ENCODE measurements around the gene QRICH2.
"Not testable (repeated sequence)": the region's sequence is repeated elsewhere in the genome, so short reads cannot be mapped to it uniquely, and the experiment has no call there.

Gene QRICH2

GRCh38 chr17:76247304-76247703, 60.8 kb downstream of the QRICH2 start:
- no peak overlapping the region for H2BK5ac ChIP-seq (ENCODE audit: low read length)
- H3K27me3 ChIP-seq (ENCODE audit: insufficient read depth, low read length, poor library complexity) = peaks cover 3% of the 10 kb centered on the region
- no peak overlapping the region for H3K9ac ChIP-seq (ENCODE audit: low read length)
- H3K4me3 ChIP-seq (ENCODE audit: low read length) = no peak overlapping the region
- no peak overlapping the region for H2BK15ac ChIP-seq (replicated peaks; ENCODE audit: low read depth)
- no peak overlapping the region for H3K4me2 ChIP-seq (ENCODE audit: low read length)
- no peak overlapping the region for H3K4ac ChIP-seq (ENCODE audit: low read depth, low read length)
- no peak overlapping the region for H3K23ac ChIP-seq (ENCODE audit: low read length)
- no peak overlapping the region for H4K8ac ChIP-seq (ENCODE audit: low read depth, low read length)
- no peak overlapping the region for H3K56ac ChIP-seq (ENCODE audit: low read length)
- H3K18ac ChIP-seq (ENCODE audit: low read length) = no peak overlapping the region
- no peaks in the 10 kb centered on the region for H3K36me3 ChIP-seq (ENCODE audit: control insufficient read depth, insufficient read depth, low read length)
- no peaks in the 10 kb centered on the region for H3K79me2 ChIP-seq (ENCODE audit: control insufficient read depth, insufficient read depth, low read length)
- H2BK120ac ChIP-seq (ENCODE audit: low read depth, low read length) = no peak overlapping the region
- H3K79me1 ChIP-seq (ENCODE audit: low read length) = no peaks in the 10 kb centered on the region
- no peak for DNase-seq
- no peak overlapping the region for H4K5ac ChIP-seq (ENCODE audit: low read length)
- no peak overlapping the region for H2AK5ac ChIP-seq (ENCODE audit: low read length)
- no CpG with 5 or more reads among the region's 8 CpGs for WGBS (ENCODE audit: extremely low coverage, insufficient coverage, low lambda C conversion rate)
- H3K27ac ChIP-seq (ENCODE audit: low read depth, low read length) = no peak overlapping the region
- H3K4me1 ChIP-seq (ENCODE audit: control insufficient read depth, low read depth, low read length) = no peaks in the 10 kb centered on the region

GRCh38 chr17:76246080-76247066, 61.7 kb downstream of the QRICH2 start:
- no peak overlapping the region for H4K5ac ChIP-seq (ENCODE audit: low read length)
- H3K79me2 ChIP-seq (ENCODE audit: control insufficient read depth, insufficient read depth, low read length) = no peaks in the 10 kb centered on the region
- H3K27ac ChIP-seq (ENCODE audit: low read depth, low read length) = no peak overlapping the region
- no peaks in the 10 kb centered on the region for H3K4me1 ChIP-seq (ENCODE audit: control insufficient read depth, low read depth, low read length)
- H3K56ac ChIP-seq (ENCODE audit: low read length) = no peak overlapping the region
- H4K8ac ChIP-seq (ENCODE audit: low read depth, low read length) = no peak overlapping the region
- no peak overlapping the region for H3K23ac ChIP-seq (ENCODE audit: low read length)
- no peak overlapping the region for H2BK5ac ChIP-seq (ENCODE audit: low read length)
- no peaks in the 10 kb centered on the region for H3K36me3 ChIP-seq (ENCODE audit: control insufficient read depth, insufficient read depth, low read length)
- no peak for DNase-seq
- H3K4ac ChIP-seq (ENCODE audit: low read depth, low read length) = no peak overlapping the region
- H3K4me2 ChIP-seq (ENCODE audit: low read length) = no peak overlapping the region
- H3K18ac ChIP-seq (ENCODE audit: low read length) = no peak overlapping the region
- peaks cover 3% of the 10 kb centered on the region for H3K27me3 ChIP-seq (ENCODE audit: insufficient read depth, low read length, poor library complexity)
- no peak overlapping the region for H2BK120ac ChIP-seq (ENCODE audit: low read depth, low read length)
- no peaks in the 10 kb centered on the region for H3K79me1 ChIP-seq (ENCODE audit: low read length)
- H2BK15ac ChIP-seq (replicated peaks; ENCODE audit: low read depth) = no peak overlapping the region
- H3K9ac ChIP-seq (ENCODE audit: low read length) = no peak overlapping the region
- H2AK5ac ChIP-seq (ENCODE audit: low read length) = no peak overlapping the region
- no peak overlapping the region for H3K4me3 ChIP-seq (ENCODE audit: low read length)
- WGBS (ENCODE audit: extremely low coverage, insufficient coverage, low lambda C conversion rate) = no CpG with 5 or more reads among the region's 7 CpGs

- not testable (repeated sequence) for H3K9ac ChIP-seq (ENCODE audit: low read length); H3K23ac ChIP-seq (ENCODE audit: low read length); H3K56ac ChIP-seq (ENCODE audit: low read length); DNase-seq; H3K4me2 ChIP-seq (ENCODE audit: low read length); H3K79me2 ChIP-seq (ENCODE audit: control insufficient read depth, insufficient read depth, low read length); H4K5ac ChIP-seq (ENCODE audit: low read length); H3K27ac ChIP-seq (ENCODE audit: low read depth, low read length); H4K8ac ChIP-seq (ENCODE audit: low read depth, low read length); H3K4ac ChIP-seq (ENCODE audit: low read depth, low read length); H3K27me3 ChIP-seq (ENCODE audit: insufficient read depth, low read length, poor library complexity); H3K18ac ChIP-seq (ENCODE audit: low read length); H3K36me3 ChIP-seq (ENCODE audit: control insufficient read depth, insufficient read depth, low read length); H3K4me3 ChIP-seq (ENCODE audit: low read length); H3K79me1 ChIP-seq (ENCODE audit: low read length); H2BK120ac ChIP-seq (ENCODE audit: low read depth, low read length); H3K4me1 ChIP-seq (ENCODE audit: control insufficient read depth, low read depth, low read length); H2BK15ac ChIP-seq (replicated peaks; ENCODE audit: low read depth); H2BK5ac ChIP-seq (ENCODE audit: low read length); H2AK5ac ChIP-seq (ENCODE audit: low read length)
- WGBS (ENCODE audit: extremely low coverage, insufficient coverage, low lambda C conversion rate) = no CpG with 5 or more reads among the region's 8 CpGs
Observed at GRCh38 chr17:76244721-76245120, 63.4 kb downstream of the QRICH2 start.

GRCh38 chr17:76243826-76244679, 64.0 kb downstream of the QRICH2 start:
- peaks cover 13% of the 10 kb centered on the region for H3K27me3 ChIP-seq (ENCODE audit: insufficient read depth, low read length, poor library complexity)
- H3K79me2 ChIP-seq (ENCODE audit: control insufficient read depth, insufficient read depth, low read length) = no peaks in the 10 kb centered on the region
- no peak overlapping the region for H3K9ac ChIP-seq (ENCODE audit: low read length)
- no peaks in the 10 kb centered on the region for H3K79me1 ChIP-seq (ENCODE audit: low read length)
- no peak overlapping the region for H2BK5ac ChIP-seq (ENCODE audit: low read length)
- no peak overlapping the region for H3K27ac ChIP-seq (ENCODE audit: low read depth, low read length)
- H3K18ac ChIP-seq (ENCODE audit: low read length) = no peak overlapping the region
- WGBS (ENCODE audit: extremely low coverage, insufficient coverage, low lambda C conversion rate) = no CpG with 5 or more reads among the region's 12 CpGs
- H3K4me3 ChIP-seq (ENCODE audit: low read length) = no peak overlapping the region
- H2BK15ac ChIP-seq (replicated peaks; ENCODE audit: low read depth) = no peak overlapping the region
- H3K56ac ChIP-seq (ENCODE audit: low read length) = no peak overlapping the region
- H3K4me1 ChIP-seq (ENCODE audit: control insufficient read depth, low read depth, low read length) = no peaks in the 10 kb centered on the region
- no peak overlapping the region for H2BK120ac ChIP-seq (ENCODE audit: low read depth, low read length)
- no peak for DNase-seq
- no peak overlapping the region for H2AK5ac ChIP-seq (ENCODE audit: low read length)
- H3K23ac ChIP-seq (ENCODE audit: low read length) = no peak overlapping the region
- H3K36me3 ChIP-seq (ENCODE audit: control insufficient read depth, insufficient read depth, low read length) = no peaks in the 10 kb centered on the region
- no peak overlapping the region for H4K8ac ChIP-seq (ENCODE audit: low read depth, low read length)
- H3K4ac ChIP-seq (ENCODE audit: low read depth, low read length) = no peak overlapping the region
- no peak overlapping the region for H4K5ac ChIP-seq (ENCODE audit: low read length)
- no peak overlapping the region for H3K4me2 ChIP-seq (ENCODE audit: low read length)

GRCh38 chr17:76241691-76242255, 66.3 kb downstream of the QRICH2 start:
- Histone ChIP-seq H3K79me2 (ENCODE audit: control insufficient read depth, insufficient read depth, low read length) (no peaks in the 10 kb centered on the region), H3K36me3 (ENCODE audit: control insufficient read depth, insufficient read depth, low read length) (no peaks in the 10 kb centered on the region), H3K4me3 (ENCODE audit: low read length) (no peak overlapping the region), H4K8ac (ENCODE audit: low read depth, low read length) (no peak overlapping the region), H2BK120ac (ENCODE audit: low read depth, low read length) (no peak overlapping the region), H3K56ac (ENCODE audit: low read length) (no peak overlapping the region), H3K4me1 (ENCODE audit: control insufficient read depth, low read depth, low read length) (no peaks in the 10 kb centered on the region), H3K27me3 (ENCODE audit: insufficient read depth, low read length, poor library complexity) (peaks cover 20% of the 10 kb centered on the region), H3K4ac (ENCODE audit: low read depth, low read length) (no peak overlapping the region), H3K23ac (ENCODE audit: low read length) (no peak overlapping the region), H2BK15ac (replicated peaks; ENCODE audit: low read depth) (no peak overlapping the region), H3K4me2 (ENCODE audit: low read length) (no peak overlapping the region), H3K9ac (ENCODE audit: low read length) (no peak overlapping the region), H3K18ac (ENCODE audit: low read length) (no peak overlapping the region), H3K79me1 (ENCODE audit: low read length) (no peaks in the 10 kb centered on the region), H4K5ac (ENCODE audit: low read length) (no peak overlapping the region), H3K27ac (ENCODE audit: low read depth, low read length) (no peak overlapping the region), H2AK5ac (ENCODE audit: low read length) (no peak overlapping the region), H2BK5ac (ENCODE audit: low read length) (no peak overlapping the region)
- no peak for DNase-seq
- no CpG with 5 or more reads among the region's 15 CpGs for WGBS (ENCODE audit: extremely low coverage, insufficient coverage, low lambda C conversion rate)

Measured in mesendoderm (in vitro differentiated cells).